ENCODE measurements around the gene TADA3.

The TADA3 gene

DNA sequence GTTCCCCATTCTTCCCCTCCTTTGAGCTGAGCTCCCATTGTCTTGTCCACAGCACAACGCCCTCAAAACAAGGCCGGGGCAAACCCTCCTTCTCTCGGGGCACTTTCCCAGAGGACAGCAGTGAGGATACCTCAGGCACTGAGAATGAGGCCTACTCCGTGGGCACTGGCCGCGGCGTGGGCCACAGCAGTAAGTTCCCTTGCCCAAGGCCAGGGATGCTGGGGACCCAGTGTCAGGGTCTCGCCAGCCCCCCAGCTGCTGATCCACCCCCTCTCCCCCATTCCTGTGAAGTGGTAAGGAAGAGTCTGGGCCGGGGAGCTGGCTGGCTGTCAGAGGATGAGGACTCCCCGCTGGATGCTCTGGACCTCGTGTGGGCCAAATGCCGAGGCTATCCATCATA, 46.8 kb downstream of the TADA3 start:
- peaks cover 86% of the 10 kb centered on the region for H3K36me3 ChIP-seq (ENCODE audit: control insufficient read depth, low read length)
- no peak overlapping the region for H3K4me2 ChIP-seq (ENCODE audit: low read length)

DNA sequence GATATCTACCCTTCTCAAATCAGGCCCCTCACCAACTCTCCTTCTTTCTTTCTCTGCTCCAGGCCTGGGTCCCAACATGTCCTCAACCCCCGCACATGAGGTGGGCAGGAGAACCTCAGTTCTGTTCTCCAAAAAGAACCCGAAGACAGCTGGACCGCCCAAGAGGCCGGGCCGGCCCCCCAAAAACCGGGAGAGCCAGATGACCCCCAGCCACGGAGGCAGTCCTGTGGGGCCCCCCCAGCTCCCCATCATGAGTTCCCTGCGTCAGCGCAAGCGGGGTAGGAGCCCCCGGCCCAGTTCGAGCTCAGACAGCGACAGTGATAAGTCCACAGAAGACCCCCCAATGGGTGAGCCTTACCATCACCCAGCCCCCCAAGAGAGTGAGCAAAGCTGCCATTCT, 48.1 kb downstream of the TADA3 start:
- no peaks in the 10 kb centered on the region for H3K9me3 ChIP-seq (ENCODE audit: control insufficient read depth, insufficient read depth, low read length)
- peaks cover 12% of the 10 kb centered on the region for H3F3A ChIP-seq (ENCODE audit: control insufficient read depth, insufficient read depth)
- peaks cover 3% of the 10 kb centered on the region for H3K4me1 ChIP-seq (ENCODE audit: control insufficient read depth, low read length)
- H3K27me3 ChIP-seq (ENCODE audit: control insufficient read depth, low read length) = no peaks in the 10 kb centered on the region
- no peak overlapping the region for H3K4me3 ChIP-seq (ENCODE audit: low read length)
- TF ChIP-seq, protein P1, sequence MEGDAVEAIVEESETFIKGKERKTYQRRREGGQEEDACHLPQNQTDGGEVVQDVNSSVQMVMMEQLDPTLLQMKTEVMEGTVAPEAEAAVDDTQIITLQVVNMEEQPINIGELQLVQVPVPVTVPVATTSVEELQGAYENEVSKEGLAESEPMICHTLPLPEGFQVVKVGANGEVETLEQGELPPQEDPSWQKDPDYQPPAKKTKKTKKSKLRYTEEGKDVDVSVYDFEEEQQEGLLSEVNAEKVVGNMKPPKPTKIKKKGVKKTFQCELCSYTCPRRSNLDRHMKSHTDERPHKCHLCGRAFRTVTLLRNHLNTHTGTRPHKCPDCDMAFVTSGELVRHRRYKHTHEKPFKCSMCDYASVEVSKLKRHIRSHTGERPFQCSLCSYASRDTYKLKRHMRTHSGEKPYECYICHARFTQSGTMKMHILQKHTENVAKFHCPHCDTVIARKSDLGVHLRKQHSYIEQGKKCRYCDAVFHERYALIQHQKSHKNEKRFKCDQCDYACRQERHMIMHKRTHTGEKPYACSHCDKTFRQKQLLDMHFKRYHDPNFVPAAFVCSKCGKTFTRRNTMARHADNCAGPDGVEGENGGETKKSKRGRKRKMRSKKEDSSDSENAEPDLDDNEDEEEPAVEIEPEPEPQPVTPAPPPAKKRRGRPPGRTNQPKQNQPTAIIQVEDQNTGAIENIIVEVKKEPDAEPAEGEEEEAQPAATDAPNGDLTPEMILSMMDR (IDR thresholded peaks at IDR 0.05; ENCODE audit: low read depth, low read length, poor library complexity, severe bottlenecking) = no peak
- no peak for TF ChIP-seq EZH2phosphoT487 (IDR thresholded peaks at IDR 0.05; ENCODE audit: borderline replicate concordance, low read length)
- no peak overlapping the region for H3K27ac ChIP-seq (ENCODE audit: low read depth, low read length)
- H3K4me2 ChIP-seq (ENCODE audit: low read length) = no peak overlapping the region
- H3K36me3 ChIP-seq (ENCODE audit: control insufficient read depth, low read length) = peaks cover 95% of the 10 kb centered on the region
- no peaks in the 10 kb centered on the region for H3K79me2 ChIP-seq (ENCODE audit: control insufficient read depth, low read length)
- H4K20me1 ChIP-seq (ENCODE audit: control insufficient read depth, insufficient read depth, low read depth, low read length) = no peaks in the 10 kb centered on the region
- H3K9me2 ChIP-seq (replicated peaks; ENCODE audit: control insufficient read depth, low read length) = no peaks in the 10 kb centered on the region

More for the DNA sequence above, 46.8 kb downstream of the TADA3 start:
- Histone ChIP-seq H4K20me1 (ENCODE audit: control insufficient read depth, insufficient read depth, low read depth, low read length) (no peaks in the 10 kb centered on the region), H3K9me2 (replicated peaks; ENCODE audit: control insufficient read depth, low read length) (no peaks in the 10 kb centered on the region), H3K27me3 (ENCODE audit: control insufficient read depth, low read length) (no peaks in the 10 kb centered on the region), H3K4me3 (ENCODE audit: low read length) (no peak overlapping the region), H3K27ac (ENCODE audit: low read depth, low read length) (no peak overlapping the region), H3F3A (ENCODE audit: control insufficient read depth, insufficient read depth) (peaks cover 16% of the 10 kb centered on the region), H3K79me2 (ENCODE audit: control insufficient read depth, low read length) (peaks cover 4% of the 10 kb centered on the region), H3K4me1 (ENCODE audit: control insufficient read depth, low read length) (peaks cover 7% of the 10 kb centered on the region), H3K9me3 (ENCODE audit: control insufficient read depth, insufficient read depth, low read length) (no peaks in the 10 kb centered on the region)
- TF ChIP-seq EZH2phosphoT487 (IDR thresholded peaks at IDR 0.05; ENCODE audit: borderline replicate concordance, low read length) = no peak
- TF ChIP-seq, protein P1 (IDR thresholded peaks at IDR 0.05; ENCODE audit: low read depth, low read length, poor library complexity, severe bottlenecking) = no peak

DNA sequence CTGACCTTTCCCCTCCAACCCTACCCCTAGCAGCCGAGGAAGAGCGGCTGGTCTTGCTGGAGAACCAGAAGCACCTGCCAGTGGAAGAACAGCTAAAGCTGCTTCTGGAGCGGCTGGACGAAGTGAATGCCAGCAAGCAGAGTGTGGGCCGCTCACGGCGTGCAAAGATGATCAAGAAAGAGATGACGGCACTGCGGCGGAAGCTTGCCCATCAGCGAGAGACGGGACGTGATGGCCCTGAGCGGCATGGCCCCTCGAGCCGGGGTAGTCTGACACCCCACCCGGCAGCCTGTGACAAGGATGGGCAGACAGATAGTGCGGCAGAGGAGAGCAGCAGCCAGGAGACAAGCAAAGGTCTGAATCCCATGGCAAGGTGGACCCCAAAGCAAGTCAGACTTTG, 48.7 kb downstream of the TADA3 start:
- Histone ChIP-seq H3K4me2 (ENCODE audit: low read length) (no peak overlapping the region), H3K9me2 (replicated peaks; ENCODE audit: control insufficient read depth, low read length) (no peaks in the 10 kb centered on the region), H3K4me3 (ENCODE audit: low read length) (no peak overlapping the region), H3K27ac (ENCODE audit: low read depth, low read length) (no peak overlapping the region), H3F3A (ENCODE audit: control insufficient read depth, insufficient read depth) (peaks cover 12% of the 10 kb centered on the region), H3K36me3 (ENCODE audit: control insufficient read depth, low read length) (peaks cover 96% of the 10 kb centered on the region), H3K27me3 (ENCODE audit: control insufficient read depth, low read length) (no peaks in the 10 kb centered on the region), H3K79me2 (ENCODE audit: control insufficient read depth, low read length) (no peaks in the 10 kb centered on the region), H4K20me1 (ENCODE audit: control insufficient read depth, insufficient read depth, low read depth, low read length) (no peaks in the 10 kb centered on the region), H3K4me1 (ENCODE audit: control insufficient read depth, low read length) (no peaks in the 10 kb centered on the region), H3K9me3 (ENCODE audit: control insufficient read depth, insufficient read depth, low read length) (no peaks in the 10 kb centered on the region)
- no peak for TF ChIP-seq EZH2phosphoT487 (IDR thresholded peaks at IDR 0.05; ENCODE audit: borderline replicate concordance, low read length)
- TF ChIP-seq, protein P1 (IDR thresholded peaks at IDR 0.05; ENCODE audit: low read depth, low read length, poor library complexity, severe bottlenecking) = no peak

Data from DOHH2 (cell line).